ENCODE data around the gene ALDH1L2. TPM values are rescaled to one million over a fixed set of nuclear protein-coding genes. Genes with fewer than 3 reads are reported as not detected.

ALDH1L2 gene
- total and polyA plus RNA-seq, 9 of the 15 experiments (the other 6 are each of a cell fraction or from before 2014, with no cell fraction given) = 1.1 to 9.9 (median 3.8) TPM

DNA sequence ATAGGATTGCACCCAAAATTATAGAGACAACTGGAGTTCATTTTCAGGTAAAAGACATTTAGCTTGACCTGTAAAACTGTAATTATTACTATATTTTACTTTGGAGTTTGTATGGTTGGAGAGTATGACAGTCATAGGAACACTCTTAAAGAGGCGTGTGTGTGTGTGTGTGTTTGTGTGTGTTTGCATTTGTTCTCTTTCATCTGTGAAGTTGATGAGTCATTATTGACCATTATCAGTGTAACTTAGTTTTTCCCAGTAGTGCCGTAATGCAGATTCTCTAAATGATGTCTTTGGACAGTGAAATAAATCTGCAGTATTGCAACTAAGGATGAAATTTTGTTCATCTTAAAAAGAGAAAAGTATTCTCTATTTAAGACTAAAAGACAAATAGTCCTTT is 36.3 kb upstream of the ALDH1L2 start:
- Histone ChIP-seq H3K4me1 (replicated peaks in 1 of 2; ENCODE audit: control insufficient read depth in 2 of 2, insufficient read depth in 2 of 2, low read length in 2 of 2) (no peaks in the 10 kb centered on the region), H3K4me3 (no peak overlapping the region), H3K79me2 (ENCODE audit: control insufficient read depth, insufficient read depth, low read length) (no peaks in the 10 kb centered on the region), H3K9ac (ENCODE audit: insufficient read depth in 1 of 2, low read depth in 2 of 2, low read length in 2 of 2) (no peak overlapping the region), H3K36me3 (ENCODE audit: control insufficient read depth, insufficient read depth, low read length) (peaks cover 81% of the 10 kb centered on the region), H2AFZ (ENCODE audit: low read depth, low read length) (no peak overlapping the region), H3K9me3 (replicated peaks; ENCODE audit: control insufficient read depth, insufficient read depth, low read depth, low read length) (no peaks in the 10 kb centered on the region), H3K9me1 (ENCODE audit: control insufficient read depth, insufficient read depth, low read length) (no peaks in the 10 kb centered on the region), H3K4me2 (ENCODE audit: insufficient read depth, low read length) (no peak overlapping the region), H3K27me3 (ENCODE audit: control insufficient read depth in 2 of 2, insufficient read depth in 2 of 2, low read length in 2 of 2) (no peaks in the 10 kb centered on the region), H3K27ac (ENCODE audit: extremely low read depth, low read depth, low read length) (no peak overlapping the region), H4K20me1 (replicated peaks; ENCODE audit: control insufficient read depth, insufficient read depth, low read length) (no peaks in the 10 kb centered on the region)
- ATAC-seq (peak; percentile 68), DNase-seq (ENCODE audit: extremely low read depth in 1 of 4, low spot score in 3 of 4) (peak in 3 of 4 experiments; percentile 11 to 15 (median 13)), FAIRE-seq (peak; percentile 15)
- WGBS (ENCODE audit: insufficient coverage, low coverage, missing lambda C conversion rate) = 19% methylated on average over 2 of the region's 2 CpGs
- intact Hi-C loops (cut with micrococcal nuclease) (no loop called here), in situ Hi-C loops (cut with MboI) (no loop called here)
- no TSS peak for BruUV-seq (replicated peaks)
- CTCF ChIA-PET (ENCODE audit: low intra/inter-chr PET ratio) = no interaction called here
- POLR2A ChIA-PET = interaction anchor here (1.8 to 1.9 kb wide), 2 partner anchors 12 kb away, joined by 5 to 8 read pairs; partner anchors contain the start of gene WASHC4
- TF ChIP-seq U2AF1 (optimal IDR thresholded peaks at IDR 0.05; ENCODE audit: low read depth, low read length) = no peak
- TF ChIP-seq XRCC4 (IDR thresholded peaks at IDR 0.05; ENCODE audit: extremely low read depth, insufficient read depth, insufficient read length) = no peak
- no peak for TF ChIP-seq ZKSCAN3 (CRISPR knock-in tag; IDR thresholded peaks at IDR 0.05)
- no peak for TF ChIP-seq ZBED1 (IDR thresholded peaks at IDR 0.05)
- no peak for TF ChIP-seq ZNF133 (CRISPR knock-in tag; IDR thresholded peaks at IDR 0.05)
- no peak for TF ChIP-seq ETS2 (tag; IDR thresholded peaks at IDR 0.05; ENCODE audit: borderline replicate concordance, poor library complexity, severe bottlenecking)
- TF ChIP-seq, protein P1, sequence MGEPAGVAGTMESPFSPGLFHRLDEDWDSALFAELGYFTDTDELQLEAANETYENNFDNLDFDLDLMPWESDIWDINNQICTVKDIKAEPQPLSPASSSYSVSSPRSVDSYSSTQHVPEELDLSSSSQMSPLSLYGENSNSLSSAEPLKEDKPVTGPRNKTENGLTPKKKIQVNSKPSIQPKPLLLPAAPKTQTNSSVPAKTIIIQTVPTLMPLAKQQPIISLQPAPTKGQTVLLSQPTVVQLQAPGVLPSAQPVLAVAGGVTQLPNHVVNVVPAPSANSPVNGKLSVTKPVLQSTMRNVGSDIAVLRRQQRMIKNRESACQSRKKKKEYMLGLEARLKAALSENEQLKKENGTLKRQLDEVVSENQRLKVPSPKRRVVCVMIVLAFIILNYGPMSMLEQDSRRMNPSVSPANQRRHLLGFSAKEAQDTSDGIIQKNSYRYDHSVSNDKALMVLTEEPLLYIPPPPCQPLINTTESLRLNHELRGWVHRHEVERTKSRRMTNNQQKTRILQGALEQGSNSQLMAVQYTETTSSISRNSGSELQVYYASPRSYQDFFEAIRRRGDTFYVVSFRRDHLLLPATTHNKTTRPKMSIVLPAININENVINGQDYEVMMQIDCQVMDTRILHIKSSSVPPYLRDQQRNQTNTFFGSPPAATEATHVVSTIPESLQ (CRISPR knock-in tag; IDR thresholded peaks at IDR 0.05) = no peak
- TF ChIP-seq, protein P2, sequence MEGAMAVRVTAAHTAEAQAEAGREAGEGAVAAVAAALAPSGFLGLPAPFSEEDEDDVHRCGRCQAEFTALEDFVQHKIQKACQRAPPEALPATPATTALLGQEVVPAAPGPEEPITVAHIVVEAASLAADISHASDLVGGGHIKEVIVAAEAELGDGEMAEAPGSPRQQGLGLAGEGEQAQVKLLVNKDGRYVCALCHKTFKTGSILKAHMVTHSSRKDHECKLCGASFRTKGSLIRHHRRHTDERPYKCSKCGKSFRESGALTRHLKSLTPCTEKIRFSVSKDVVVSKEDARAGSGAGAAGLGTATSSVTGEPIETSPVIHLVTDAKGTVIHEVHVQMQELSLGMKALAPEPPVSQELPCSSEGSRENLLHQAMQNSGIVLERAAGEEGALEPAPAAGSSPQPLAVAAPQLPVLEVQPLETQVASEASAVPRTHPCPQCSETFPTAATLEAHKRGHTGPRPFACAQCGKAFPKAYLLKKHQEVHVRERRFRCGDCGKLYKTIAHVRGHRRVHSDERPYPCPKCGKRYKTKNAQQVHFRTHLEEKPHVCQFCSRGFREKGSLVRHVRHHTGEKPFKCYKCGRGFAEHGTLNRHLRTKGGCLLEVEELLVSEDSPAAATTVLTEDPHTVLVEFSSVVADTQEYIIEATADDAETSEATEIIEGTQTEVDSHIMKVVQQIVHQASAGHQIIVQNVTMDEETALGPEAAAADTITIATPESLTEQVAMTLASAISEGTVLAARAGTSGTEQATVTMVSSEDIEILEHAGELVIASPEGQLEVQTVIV (CRISPR knock-in tag; IDR thresholded peaks at IDR 0.05; ENCODE audit: borderline replicate concordance) = no peak
- TF ChIP-seq, protein P3, sequence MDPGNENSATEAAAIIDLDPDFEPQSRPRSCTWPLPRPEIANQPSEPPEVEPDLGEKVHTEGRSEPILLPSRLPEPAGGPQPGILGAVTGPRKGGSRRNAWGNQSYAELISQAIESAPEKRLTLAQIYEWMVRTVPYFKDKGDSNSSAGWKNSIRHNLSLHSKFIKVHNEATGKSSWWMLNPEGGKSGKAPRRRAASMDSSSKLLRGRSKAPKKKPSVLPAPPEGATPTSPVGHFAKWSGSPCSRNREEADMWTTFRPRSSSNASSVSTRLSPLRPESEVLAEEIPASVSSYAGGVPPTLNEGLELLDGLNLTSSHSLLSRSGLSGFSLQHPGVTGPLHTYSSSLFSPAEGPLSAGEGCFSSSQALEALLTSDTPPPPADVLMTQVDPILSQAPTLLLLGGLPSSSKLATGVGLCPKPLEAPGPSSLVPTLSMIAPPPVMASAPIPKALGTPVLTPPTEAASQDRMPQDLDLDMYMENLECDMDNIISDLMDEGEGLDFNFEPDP (CRISPR knock-in tag; IDR thresholded peaks at IDR 0.05) = no peak
- no peak for TF ChIP-seq MAZ (CRISPR knock-in tag; conservative IDR thresholded peaks at IDR 0.05 in 1 of 2, IDR thresholded peaks at IDR 0.05 in 1 of 2)
- TF ChIP-seq TAF9B (IDR thresholded peaks at IDR 0.05; ENCODE audit: partially characterized antibody) = no peak
- TF ChIP-seq ESRRA (IDR thresholded peaks at IDR 0.05; ENCODE audit: borderline replicate concordance, low read depth) = no peak
- no peak for TF ChIP-seq DDX20 (tag; IDR thresholded peaks at IDR 0.05; ENCODE audit: low read depth)
- TF ChIP-seq MCM5 (IDR thresholded peaks at IDR 0.05; ENCODE audit: low read depth) = no peak
- TF ChIP-seq, protein P4, sequence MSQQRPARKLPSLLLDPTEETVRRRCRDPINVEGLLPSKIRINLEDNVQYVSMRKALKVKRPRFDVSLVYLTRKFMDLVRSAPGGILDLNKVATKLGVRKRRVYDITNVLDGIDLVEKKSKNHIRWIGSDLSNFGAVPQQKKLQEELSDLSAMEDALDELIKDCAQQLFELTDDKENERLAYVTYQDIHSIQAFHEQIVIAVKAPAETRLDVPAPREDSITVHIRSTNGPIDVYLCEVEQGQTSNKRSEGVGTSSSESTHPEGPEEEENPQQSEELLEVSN (IDR thresholded peaks at IDR 0.05; ENCODE audit: borderline replicate concordance in 1 of 2, extremely low read depth in 1 of 2, insufficient read depth in 1 of 2, insufficient read length in 1 of 2, low read depth in 1 of 2, low read length in 1 of 2, poor library complexity in 1 of 2, severe bottlenecking in 1 of 2) = no peak
- TF ChIP-seq PTTG1 (tag; IDR thresholded peaks at IDR 0.05; ENCODE audit: low read depth) = no peak

All from K562 (cell line).